K562 (cell line): ENCODE data around the gene MEF2D. TPM values are rescaled to one million over a fixed set of nuclear protein-coding genes. Genes with fewer than 3 reads are reported as not detected.

Experiments used
- ATAC-seq: fragments of 200-7000 bp; cut with Tn5 transposase; 3 replicates; pipeline ENCODE4 v1.9.1; 2020; ENCODE audit warnings: moderate library complexity
- BruUV-seq: library from RNA; stranded (reverse); fragments of 400-500 nt; replicated peaks from 2 replicates; lab custom pipeline; 2021; lab: Mats Ljungman, UMichigan
- CTCF ChIA-PET: fragments of 300-600 bp; formaldehyde crosslinking; extraction: SDS; loops from one replicate; lab custom pipeline; 2021; ENCODE audit warnings: low intra/inter-chr PET ratio; lab: Yijun Ruan, JAX
- POLR2A ChIA-PET: fragments of 300-600, 350-650 bp; sonication (Branson Sonifier 250); formaldehyde crosslinking; extraction: SDS; loops from one replicate; lab custom pipeline; 2021; ENCODE audit warnings: antibody characterized with exemption, inconsistent platforms; lab: Yijun Ruan, JAX
- DNase-seq, 4 experiments: peaks; one replicate each; pipeline versions ENCODE4 v3.0.0 to v3.0.0-alpha.2; 2011 to 2018; ENCODE audit warnings: low spot score in 3 of 4, mixed read lengths in 3 of 4; ENCODE audit errors: extremely low read depth in 1 of 4
- FAIRE-seq: peaks from 2 replicates; lab custom pipeline; 2011; peaks lifted over from hg19 to GRCh38; lab: Jason Lieb, UNC
- H2AFZ ChIP-seq: 2 replicates; pipeline ENCODE4 v1.6.0; 2011; ENCODE audit warnings: low read depth, low read length, control low read depth, inconsistent platforms
- H3K27ac ChIP-seq: fragments of 200-600 bp; 3 replicates; pipeline ENCODE4 v1.8.0; 2011; ENCODE audit warnings: low read depth, mild to moderate bottlenecking, control low read depth, inconsistent platforms, low read length, moderate library complexity, mixed read lengths; ENCODE audit errors: extremely low read depth
- H3K27me3 ChIP-seq, 2 experiments: fragments of 300-600 bp in 1 of 2; 2 replicates in 1 of 2; 3 replicates in 1 of 2; pipeline versions ENCODE4 v1.6.0 to v1.8.0; 2011; ENCODE audit warnings: inconsistent platforms in 2 of 2, low read length in 2 of 2, mild to moderate bottlenecking in 1 of 2, mixed read lengths in 1 of 2, moderate library complexity in 1 of 2; ENCODE audit not compliant: control insufficient read depth in 2 of 2, insufficient read depth in 2 of 2
- H3K36me3 ChIP-seq: fragments of 300-600 bp; 3 replicates; pipeline ENCODE4 v1.8.0; 2011; ENCODE audit warnings: mild to moderate bottlenecking, low read length, inconsistent platforms; ENCODE audit not compliant: control insufficient read depth, insufficient read depth
- H3K4me1 ChIP-seq, 2 experiments: fragments of 200-600 bp in 1 of 2; replicated peaks in 1 of 2; 2 replicates in 1 of 2; 3 replicates in 1 of 2; pipeline versions ENCODE4 v1.5.1 to v1.8.0; 2011; ENCODE audit warnings: inconsistent platforms in 2 of 2, low read length in 2 of 2, mild to moderate bottlenecking in 1 of 2, mixed read lengths in 1 of 2, moderate library complexity in 1 of 2; ENCODE audit not compliant: control insufficient read depth in 2 of 2, insufficient read depth in 2 of 2
- H3K4me2 ChIP-seq: 2 replicates; pipeline ENCODE4 v1.6.1; 2011; ENCODE audit warnings: low read length, control low read depth, inconsistent platforms, mixed read lengths; ENCODE audit not compliant: insufficient read depth
- H3K4me3 ChIP-seq: fragments of 200-600 bp; sonication (generic), shearing (Covaris generic); 2 replicates; pipeline ENCODE4 v1.5.1; 2016; ENCODE audit warnings: control low read depth, inconsistent platforms
- H3K79me2 ChIP-seq: fragments of 200-600 bp; 3 replicates; pipeline ENCODE4 v1.8.0; 2011; ENCODE audit warnings: low read length, inconsistent platforms; ENCODE audit not compliant: control insufficient read depth, insufficient read depth
- H3K9ac ChIP-seq, 2 experiments: 2 replicates each; pipeline versions ENCODE4 v1.6.0 to v1.6.1; 2011; ENCODE audit warnings: low read depth in 2 of 2, low read length in 2 of 2, control low read depth in 1 of 2, inconsistent platforms in 1 of 2, mild to moderate bottlenecking in 1 of 2, mixed read lengths in 1 of 2; ENCODE audit not compliant: insufficient read depth in 1 of 2
- H3K9me1 ChIP-seq: one replicate; pipeline ENCODE4 v1.6.0; 2011; ENCODE audit warnings: inconsistent platforms, mild to moderate bottlenecking, low read length, moderate library complexity; ENCODE audit not compliant: control insufficient read depth, insufficient read depth
- H3K9me3 ChIP-seq: replicated peaks from 2 replicates; pipeline ENCODE4 v1.5.1; 2011; ENCODE audit warnings: low read depth, low read length, inconsistent platforms; ENCODE audit not compliant: control insufficient read depth, insufficient read depth
- H4K20me1 ChIP-seq: replicated peaks from 2 replicates; pipeline ENCODE4 v1.6.1; 2011; ENCODE audit warnings: low read length, inconsistent platforms, mixed read lengths; ENCODE audit not compliant: control insufficient read depth, insufficient read depth
- CAMTA2 ChIP-seq: fragments of 250-450 bp; sonication (Bioruptor Pico); conservative IDR thresholded peaks from 2 replicates; pipeline ENCODE4 v1.5.1; 2022
- HDAC2 ChIP-seq: fragments of 450-650 bp; IDR thresholded peaks from 2 replicates; pipeline ENCODE4 v1.6.1; 2016; ENCODE audit warnings: mild to moderate bottlenecking
- SP1 ChIP-seq: sonication (generic); formaldehyde crosslinking; IDR thresholded peaks from 2 replicates; pipeline ENCODE4 v1.8.1; 2022; ENCODE audit warnings: mild to moderate bottlenecking, missing genetic modification reagents
- WGBS: fragments of 100-300 bp; shearing (Covaris generic); methylation state at CpG from one replicate; pipeline ENCODE4 v1.1.6; 2016; ENCODE audit warnings: low coverage, mixed read lengths; ENCODE audit not compliant: insufficient coverage; ENCODE audit errors: missing lambda C conversion rate; 5-methylcytosine and 5-hydroxymethylcytosine counted together
- in situ Hi-C: fragments of 300-500 bp; cut with MboI; formaldehyde crosslinking; loops from 4 replicates; pipeline ENCODE4 v1.15.0; 2018; ENCODE audit warnings: inconsistent platforms, mixed read lengths
- intact Hi-C: fragments of 100-400 bp; cut with micrococcal nuclease; formaldehyde crosslinking; loops from 2 replicates; pipeline ENCODE4 v1.14.2; 2022
- polyA plus RNA-seq, 8 experiments: library from polyadenylated mRNA; depleted of rRNA in 4 of 8; stranded (reverse) in 5 of 8; unstranded in 3 of 8; fragments of >200 nt; fragmentation: Nextera tagmentation in 2 of 8; fragmentation: Illumina TruSeq in 1 of 8; extraction: Ambion mirVana in 2 of 8; extraction: Trizol in 1 of 8; gene quantifications; 2 replicates each; pipeline versions ENCODE4 v1.2.1 to v1.2.3, GENCODE V29; 2011 to 2014; ENCODE audit warnings: inconsistent platforms in 1 of 8, missing spikeins in 1 of 8
- total RNA-seq, 7 experiments: library from RNA; depleted of rRNA in 6 of 7; stranded (reverse); fragments of >200 nt in 6 of 7; fragmentation: Illumina TruSeq in 2 of 7; extraction: Trizol in 2 of 7; gene quantifications; 2 replicates each; pipeline versions ENCODE4 v1.2.1 to v1.2.3, GENCODE V29; 2011 to 2021; ENCODE audit warnings: low replicate concordance in 1 of 7
- TF ChIP-seq, protein P1 (sequence below): sonication (generic); formaldehyde crosslinking; IDR thresholded peaks from 2 replicates; pipeline ENCODE4 v1.4.0; 2020; ENCODE audit warnings: mild to moderate bottlenecking, missing genetic modification reagents
- TF ChIP-seq, protein P2 (sequence below): fragments of 450-650 bp; IDR thresholded peaks from 2 replicates; pipeline ENCODE4 v1.6.1; 2016; ENCODE audit warnings: low read depth, mild to moderate bottlenecking, moderate library complexity
- TF ChIP-seq, protein P3 (sequence below): sonication (generic); formaldehyde crosslinking; IDR thresholded peaks from 2 replicates; pipeline ENCODE4 v1.8.1; 2023; ENCODE audit warnings: mild to moderate bottlenecking, missing genetic modification reagents
- TF ChIP-seq, protein P4 (sequence below), 3 experiments: IDR thresholded peaks in 2 of 3; conservative IDR thresholded peaks in 1 of 3; 2 replicates each; pipeline ENCODE4 v1.5.1; 2011 to 2012; ENCODE audit warnings: low read length in 3 of 3, mild to moderate bottlenecking in 3 of 3, control low read depth in 2 of 3, improper control_type of control experiment in 1 of 3, inconsistent platforms in 1 of 3, low read depth in 1 of 3, mixed read lengths in 1 of 3, moderate library complexity in 1 of 3; ENCODE audit not compliant: insufficient read depth in 2 of 3
- TF ChIP-seq, protein P5 (sequence below), 3 experiments: fragments of 200-800 bp in 1 of 3; sonication (Bioruptor generic) in 1 of 3; sonication (generic) in 1 of 3; formaldehyde crosslinking in 1 of 3; IDR thresholded peaks; 2 replicates each; pipeline versions ENCODE4 v1.6.1 to v1.8.0; 2016 to 2022; ENCODE audit warnings: mild to moderate bottlenecking in 2 of 3, missing compliant biosample characterization in 2 of 3, missing genetic modification characterization in 2 of 3, missing genetic modification reagents in 1 of 3

The MEF2D gene
- total and polyA plus RNA-seq, 9 of the 15 experiments (the other 6 are each of a cell fraction or from before 2014, with no cell fraction given) = 0.10 to 19.5 (median 2.6) TPM

DNA sequence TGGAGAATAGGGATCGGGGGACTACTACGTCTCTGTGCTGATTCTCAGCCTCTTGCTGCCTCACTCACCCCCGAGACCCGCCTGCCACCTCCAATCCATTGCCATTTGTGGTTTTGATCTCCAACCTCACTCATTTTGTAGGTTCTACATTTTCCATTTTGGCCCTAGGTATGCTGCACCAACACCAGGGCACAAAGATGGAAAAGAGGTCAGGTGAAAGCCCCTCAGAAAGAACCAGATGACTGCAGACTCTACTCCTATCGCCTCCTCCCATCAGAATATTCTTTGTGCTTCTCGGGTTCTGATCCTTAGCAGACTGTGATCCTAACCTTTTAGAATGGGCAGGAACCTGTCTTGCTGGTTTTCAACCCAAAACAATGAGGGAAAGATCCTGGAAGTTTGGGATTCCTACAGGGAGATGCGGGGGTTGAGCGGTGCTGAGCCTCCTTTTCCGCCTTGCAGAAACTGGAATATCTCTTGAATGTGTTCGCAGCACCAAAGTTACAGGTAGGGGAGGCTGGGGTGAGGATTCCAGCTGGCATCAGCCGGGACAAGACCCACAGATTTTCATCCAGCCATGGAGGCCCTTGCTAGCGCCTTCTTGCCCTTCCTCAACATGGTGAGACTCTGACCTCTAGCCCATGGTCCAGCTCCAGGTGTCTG lies 78.5 kb downstream of the MEF2D start:
- peaks cover 39 to 41% of the 10 kb centered on the region in 2 experiments; a peak in 4 of 5 replicates for H3K4me1 ChIP-seq
- BruUV-seq = no TSS peak
- H2AFZ ChIP-seq = peak overlapping the region; percentile 53
- H3K36me3 ChIP-seq = no peaks in the 10 kb centered on the region
- no peaks in the 10 kb centered on the region for H3K9me3 ChIP-seq
- H3K27me3 ChIP-seq = peaks cover 17 to 30% of the 10 kb centered on the region in 2 experiments; a peak in 3 of 5 replicates
- ATAC-seq (no peak), DNase-seq (no peak), FAIRE-seq (peak; percentile 29)
- peak overlapping the region; percentile 31; the same call in 1 of the 2 replicates for H3K4me3 ChIP-seq
- H3K9ac ChIP-seq = peak overlapping the region in 1 of 2 experiments; percentile 36; a peak in 2 of 4 replicates
- no peak overlapping the region for H3K27ac ChIP-seq
- H3K4me2 ChIP-seq = peak overlapping the region; percentile 64
- 29% methylated on average over 10 of the region's 12 CpGs for WGBS
- ChIA-PET POLR2A (interaction anchor here (0.6 to 1.5 kb wide), 6 partner anchors 8 to 24 kb away, joined by 3 to 5 read pairs (median 3); no protein-coding TSS in a partner anchor), CTCF (interaction anchor here (0.7 kb wide), 1 partner anchor 62 kb away, joined by 3 read pairs; no protein-coding TSS in a partner anchor)
- H4K20me1 ChIP-seq = 0 out of 2 replicates have a peak, but pooled peaks cover 4% of the 10 kb centered on the region
- in situ Hi-C loops (no loop called here), intact Hi-C loops (no loop called here)
- H3K79me2 ChIP-seq = no peaks in the 10 kb centered on the region
- H3K9me1 ChIP-seq = no peaks in the 10 kb centered on the region
- TF ChIP-seq HDAC2 (0 out of 2 replicates have a peak, but pooled peaks have one; percentile 18), CAMTA2 (CRISPR knock-in tag) (no peak), SP1 (CRISPR knock-in tag) (0 out of 2 replicates have a peak, but pooled peaks have one; percentile 49)
- TF ChIP-seq, protein P1, sequence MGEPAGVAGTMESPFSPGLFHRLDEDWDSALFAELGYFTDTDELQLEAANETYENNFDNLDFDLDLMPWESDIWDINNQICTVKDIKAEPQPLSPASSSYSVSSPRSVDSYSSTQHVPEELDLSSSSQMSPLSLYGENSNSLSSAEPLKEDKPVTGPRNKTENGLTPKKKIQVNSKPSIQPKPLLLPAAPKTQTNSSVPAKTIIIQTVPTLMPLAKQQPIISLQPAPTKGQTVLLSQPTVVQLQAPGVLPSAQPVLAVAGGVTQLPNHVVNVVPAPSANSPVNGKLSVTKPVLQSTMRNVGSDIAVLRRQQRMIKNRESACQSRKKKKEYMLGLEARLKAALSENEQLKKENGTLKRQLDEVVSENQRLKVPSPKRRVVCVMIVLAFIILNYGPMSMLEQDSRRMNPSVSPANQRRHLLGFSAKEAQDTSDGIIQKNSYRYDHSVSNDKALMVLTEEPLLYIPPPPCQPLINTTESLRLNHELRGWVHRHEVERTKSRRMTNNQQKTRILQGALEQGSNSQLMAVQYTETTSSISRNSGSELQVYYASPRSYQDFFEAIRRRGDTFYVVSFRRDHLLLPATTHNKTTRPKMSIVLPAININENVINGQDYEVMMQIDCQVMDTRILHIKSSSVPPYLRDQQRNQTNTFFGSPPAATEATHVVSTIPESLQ (CRISPR knock-in tag) = 0 out of 2 replicates have a peak, but pooled peaks have one; percentile 7
- TF ChIP-seq, protein P2, sequence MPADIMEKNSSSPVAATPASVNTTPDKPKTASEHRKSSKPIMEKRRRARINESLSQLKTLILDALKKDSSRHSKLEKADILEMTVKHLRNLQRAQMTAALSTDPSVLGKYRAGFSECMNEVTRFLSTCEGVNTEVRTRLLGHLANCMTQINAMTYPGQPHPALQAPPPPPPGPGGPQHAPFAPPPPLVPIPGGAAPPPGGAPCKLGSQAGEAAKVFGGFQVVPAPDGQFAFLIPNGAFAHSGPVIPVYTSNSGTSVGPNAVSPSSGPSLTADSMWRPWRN = no peak
- TF ChIP-seq, protein P3, sequence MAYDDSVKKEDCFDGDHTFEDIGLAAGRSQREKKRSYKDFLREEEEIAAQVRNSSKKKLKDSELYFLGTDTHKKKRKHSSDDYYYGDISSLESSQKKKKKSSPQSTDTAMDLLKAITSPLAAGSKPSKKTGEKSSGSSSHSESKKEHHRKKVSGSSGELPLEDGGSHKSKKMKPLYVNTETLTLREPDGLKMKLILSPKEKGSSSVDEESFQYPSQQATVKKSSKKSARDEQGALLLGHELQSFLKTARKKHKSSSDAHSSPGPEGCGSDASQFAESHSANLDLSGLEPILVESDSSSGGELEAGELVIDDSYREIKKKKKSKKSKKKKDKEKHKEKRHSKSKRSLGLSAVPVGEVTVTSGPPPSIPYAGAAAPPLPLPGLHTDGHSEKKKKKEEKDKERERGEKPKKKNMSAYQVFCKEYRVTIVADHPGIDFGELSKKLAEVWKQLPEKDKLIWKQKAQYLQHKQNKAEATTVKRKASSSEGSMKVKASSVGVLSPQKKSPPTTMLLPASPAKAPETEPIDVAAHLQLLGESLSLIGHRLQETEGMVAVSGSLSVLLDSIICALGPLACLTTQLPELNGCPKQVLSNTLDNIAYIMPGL (CRISPR knock-in tag) = 0 out of 2 replicates have a peak, but pooled peaks have one; percentile 19
- TF ChIP-seq, protein P4, sequence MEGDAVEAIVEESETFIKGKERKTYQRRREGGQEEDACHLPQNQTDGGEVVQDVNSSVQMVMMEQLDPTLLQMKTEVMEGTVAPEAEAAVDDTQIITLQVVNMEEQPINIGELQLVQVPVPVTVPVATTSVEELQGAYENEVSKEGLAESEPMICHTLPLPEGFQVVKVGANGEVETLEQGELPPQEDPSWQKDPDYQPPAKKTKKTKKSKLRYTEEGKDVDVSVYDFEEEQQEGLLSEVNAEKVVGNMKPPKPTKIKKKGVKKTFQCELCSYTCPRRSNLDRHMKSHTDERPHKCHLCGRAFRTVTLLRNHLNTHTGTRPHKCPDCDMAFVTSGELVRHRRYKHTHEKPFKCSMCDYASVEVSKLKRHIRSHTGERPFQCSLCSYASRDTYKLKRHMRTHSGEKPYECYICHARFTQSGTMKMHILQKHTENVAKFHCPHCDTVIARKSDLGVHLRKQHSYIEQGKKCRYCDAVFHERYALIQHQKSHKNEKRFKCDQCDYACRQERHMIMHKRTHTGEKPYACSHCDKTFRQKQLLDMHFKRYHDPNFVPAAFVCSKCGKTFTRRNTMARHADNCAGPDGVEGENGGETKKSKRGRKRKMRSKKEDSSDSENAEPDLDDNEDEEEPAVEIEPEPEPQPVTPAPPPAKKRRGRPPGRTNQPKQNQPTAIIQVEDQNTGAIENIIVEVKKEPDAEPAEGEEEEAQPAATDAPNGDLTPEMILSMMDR (IDR thresholded peaks at IDR 0.05 in 2 of 3, conservative IDR thresholded peaks at IDR 0.05 in 1 of 3; ENCODE audit: insufficient read depth in 2 of 3, low read depth in 1 of 3, low read length in 3 of 3) = no peak
- TF ChIP-seq, protein P5, sequence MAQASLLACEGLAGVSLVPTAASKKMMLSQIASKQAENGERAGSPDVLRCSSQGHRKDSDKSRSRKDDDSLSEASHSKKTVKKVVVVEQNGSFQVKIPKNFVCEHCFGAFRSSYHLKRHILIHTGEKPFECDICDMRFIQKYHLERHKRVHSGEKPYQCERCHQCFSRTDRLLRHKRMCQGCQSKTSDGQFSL (CRISPR knock-in tag; IDR thresholded peaks at IDR 0.05) = 0 out of 2 replicates have a peak, but pooled peaks have one; percentile 19
- TF ChIP-seq, protein P5 (tag; IDR thresholded peaks at IDR 0.05) = no peak
